TTC549 (cell line): ENCODE measurements around the gene SSC5D.

Experiments
- FAIRE-seq: peaks from 2 replicates; lab custom pipeline; 2012; peaks lifted over from hg19 to GRCh38; lab: Jason Lieb, UNC

The SSC5D gene

GRCh38 chr19:55455576-55456235 is 32.5 kb upstream of the SSC5D start:
- no peak for FAIRE-seq

DNA sequence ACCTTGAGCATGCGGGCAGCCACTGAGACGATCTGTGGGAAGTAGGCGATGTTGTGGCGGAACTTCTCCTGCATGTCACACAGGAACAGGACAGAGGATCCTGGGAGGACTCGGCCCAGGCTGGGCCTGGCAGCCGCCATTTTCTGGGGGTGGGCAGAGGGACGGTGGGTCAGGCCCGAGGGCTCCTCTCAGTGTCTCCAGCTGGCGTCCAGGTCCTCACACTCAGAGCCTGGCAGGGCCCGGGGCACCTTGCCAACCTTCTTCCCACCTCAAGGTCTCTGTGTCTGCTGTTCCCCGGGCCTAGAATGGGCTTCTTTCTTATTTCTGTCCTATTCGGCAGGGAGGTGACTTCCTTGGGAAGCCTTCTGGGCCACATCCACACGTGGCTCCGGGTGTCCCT is 31.9 kb upstream of the SSC5D start:
- no peak for FAIRE-seq

GRCh38 chr19:55457683-55458457 is 30.4 kb upstream of the SSC5D start:
- FAIRE-seq = no peak

- FAIRE-seq = no peak
These were observed 28.7 kb upstream of the SSC5D start for GRCh38 chr19:55459551-55459949.

- FAIRE-seq = no peak
These were observed 28.1 kb upstream of the SSC5D start for GRCh38 chr19:55459950-55460657.

DNA sequence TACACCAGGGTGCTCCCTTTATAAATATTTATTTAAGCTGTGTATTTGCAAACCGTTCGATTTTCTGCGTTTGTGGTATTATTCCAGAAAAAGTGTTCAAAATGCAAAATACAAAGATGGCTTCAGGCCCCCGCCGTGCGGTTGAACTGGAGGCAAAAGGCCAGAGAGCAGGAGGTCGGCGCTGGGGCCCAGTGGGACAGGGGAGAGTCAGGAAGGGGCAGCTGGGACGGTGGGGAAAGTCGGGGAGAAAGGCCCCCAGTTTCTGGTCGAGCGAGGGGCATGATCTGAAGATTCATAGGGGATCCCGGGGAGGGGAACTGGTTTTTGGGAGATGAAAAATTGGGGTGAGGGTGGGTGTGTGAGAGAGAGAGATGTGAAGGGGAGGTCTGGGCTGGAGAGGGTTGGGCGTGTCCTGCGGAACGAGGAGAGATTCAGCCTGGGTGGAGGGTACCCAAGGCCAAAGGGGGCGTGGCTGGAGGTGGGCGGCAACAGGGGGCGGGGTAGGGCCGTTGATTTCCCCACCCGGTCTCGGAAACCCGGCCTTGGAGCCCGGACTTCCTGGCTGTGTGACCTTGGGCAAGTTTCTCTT is 27.5 kb upstream of the SSC5D start:
- peak; percentile 53 for FAIRE-seq

GRCh38 chr19:55461259-55461973 is 26.8 kb upstream of the SSC5D start, which contains the start of gene ISOC2:
Gene ISOC2 (minus strand): TSS chr19:55461642. CDS start chr19:55456486, 5,156 bp downstream.
- peak; percentile 97 for FAIRE-seq

DNA sequence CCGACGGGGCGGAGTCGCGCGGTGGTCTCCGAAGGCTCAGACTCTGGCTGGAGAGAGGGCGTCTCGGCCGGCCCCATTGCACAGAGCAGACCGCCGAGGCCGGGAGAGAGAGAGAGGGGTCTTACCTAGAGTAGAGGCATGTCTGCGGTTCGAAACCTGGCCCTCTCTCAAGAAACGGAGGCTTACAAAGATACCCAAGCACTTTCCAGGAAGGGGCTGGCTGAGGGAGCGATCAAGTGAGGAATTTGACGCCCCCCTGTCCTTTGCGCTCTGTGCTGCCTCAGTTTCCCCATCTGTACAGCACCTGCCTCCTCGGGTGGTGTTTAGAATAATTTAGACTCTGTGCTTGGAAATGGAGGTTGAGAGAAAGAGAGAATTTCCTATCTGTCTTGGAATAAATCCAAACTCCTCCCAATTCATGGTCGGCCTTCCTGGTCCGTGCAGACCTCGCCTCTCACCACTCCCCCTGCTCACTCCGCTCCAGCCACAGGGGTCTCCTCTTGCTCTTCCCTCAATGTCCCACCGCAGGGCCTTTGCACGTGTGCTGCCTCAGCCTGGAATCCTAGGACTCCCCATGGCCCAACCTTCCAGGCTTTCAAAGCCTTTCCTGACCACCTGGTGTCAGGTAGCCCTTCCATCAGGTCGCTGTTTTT is 26.1 kb upstream of the SSC5D start:
- FAIRE-seq = no peak

- no peak for FAIRE-seq
These were observed 25.5 kb upstream of the SSC5D start for GRCh38 chr19:55462722-55463121.

GRCh38 chr19:55463583-55464031 is 24.6 kb upstream of the SSC5D start:
- FAIRE-seq = no peak

DNA sequence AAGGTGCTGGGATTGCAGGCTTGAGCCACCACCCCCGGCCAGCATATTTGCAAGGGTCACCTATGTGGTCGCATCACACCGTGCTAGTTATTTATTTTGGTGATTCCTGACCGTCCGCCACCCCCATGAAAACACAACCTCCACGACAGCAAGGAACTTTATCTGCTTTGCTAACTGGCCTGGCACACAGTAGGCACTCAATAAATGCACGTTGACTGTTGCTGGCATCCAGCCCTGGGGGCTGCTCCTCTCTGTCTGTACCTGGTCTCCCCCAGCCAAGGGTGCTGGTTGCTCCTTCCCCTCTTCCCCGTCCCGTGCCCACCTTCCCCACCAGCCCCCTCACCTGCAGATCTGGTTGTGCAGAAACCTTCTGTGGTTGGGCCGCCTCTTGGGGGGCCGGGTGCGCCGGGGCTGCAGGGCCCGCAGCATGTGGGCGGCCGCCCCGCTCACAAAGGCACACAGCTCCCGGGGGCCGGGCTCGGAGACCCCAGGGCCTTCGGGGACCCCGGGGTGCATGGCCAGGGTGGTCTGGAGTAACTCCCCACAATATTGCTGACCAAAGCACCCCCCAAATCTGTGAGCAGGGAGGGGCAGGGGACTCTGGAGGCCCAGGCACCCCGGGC is 24.1 kb upstream of the SSC5D start:
- FAIRE-seq = no peak

DNA sequence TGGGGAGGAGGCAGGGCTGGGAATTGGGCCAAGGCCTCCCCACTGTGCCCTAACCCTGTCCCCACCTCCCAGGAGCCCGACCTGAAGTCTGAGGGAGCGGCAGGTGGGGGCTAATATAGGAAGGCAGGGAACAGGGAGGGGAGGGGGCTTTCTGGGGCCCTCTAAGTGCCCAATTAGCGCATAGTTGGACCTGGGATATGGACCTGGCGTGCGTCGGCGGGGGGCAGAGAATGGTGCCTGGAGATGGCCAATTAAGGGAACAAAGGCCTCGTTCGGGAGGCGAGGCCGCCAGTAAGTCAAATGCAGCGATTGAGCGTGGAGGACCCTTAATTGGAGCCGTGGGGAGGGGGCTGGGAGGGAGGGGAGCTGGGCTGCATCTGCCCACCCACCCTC is 23.6 kb upstream of the SSC5D start, which contains the start of gene C19orf85:
TSS of gene C19orf85 (minus strand) at position 90 of the 393 bp plus-strand sequence. CDS start 197 bp downstream, outside the sequence.
- no peak for FAIRE-seq

GRCh38 chr19:55465460-55466240 is 22.6 kb upstream of the SSC5D start:
- no peak for FAIRE-seq

- no peak for FAIRE-seq
These were observed 22.0 kb upstream of the SSC5D start for GRCh38 chr19:55466241-55466614.

DNA sequence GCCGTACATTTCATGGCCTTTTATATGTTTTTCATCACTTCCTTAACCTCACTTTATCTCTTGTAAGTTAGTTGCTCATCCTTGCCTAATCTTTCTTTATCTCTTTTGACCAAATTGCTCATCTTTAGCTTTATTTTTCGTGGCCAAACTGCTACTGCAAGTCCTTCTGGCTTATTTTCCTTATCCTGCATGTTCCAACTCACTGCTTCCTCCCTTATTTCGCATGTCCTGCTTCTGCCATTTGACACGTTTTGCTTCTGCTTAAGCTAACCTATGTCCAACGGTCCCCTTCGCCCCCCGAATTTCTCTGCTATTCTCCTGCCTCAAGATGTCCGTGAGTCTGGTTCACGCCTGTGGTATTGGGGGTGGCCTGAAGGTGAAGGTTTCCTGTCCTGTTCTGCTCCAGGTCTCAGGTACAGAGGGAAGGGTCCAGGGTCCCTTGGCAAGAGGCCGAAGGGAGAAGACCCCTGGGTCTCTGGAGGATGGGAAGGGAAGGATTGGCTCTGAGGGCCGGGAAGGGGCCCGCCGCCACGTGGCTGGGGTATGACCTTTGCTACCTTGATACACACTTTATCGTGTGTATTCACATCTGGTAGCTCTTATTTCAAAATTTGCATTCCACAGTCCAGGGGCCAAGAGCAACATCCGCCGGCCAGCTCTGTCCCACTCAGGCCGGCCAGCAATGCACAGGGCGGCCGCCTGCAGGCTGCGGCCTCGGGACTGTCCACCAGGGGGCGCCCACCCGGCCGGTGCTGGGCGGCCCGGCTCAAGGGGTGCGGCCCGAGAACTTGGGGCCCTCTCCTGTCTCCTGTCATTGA is 20.8 kb upstream of the SSC5D start:
- FAIRE-seq = no peak

DNA sequence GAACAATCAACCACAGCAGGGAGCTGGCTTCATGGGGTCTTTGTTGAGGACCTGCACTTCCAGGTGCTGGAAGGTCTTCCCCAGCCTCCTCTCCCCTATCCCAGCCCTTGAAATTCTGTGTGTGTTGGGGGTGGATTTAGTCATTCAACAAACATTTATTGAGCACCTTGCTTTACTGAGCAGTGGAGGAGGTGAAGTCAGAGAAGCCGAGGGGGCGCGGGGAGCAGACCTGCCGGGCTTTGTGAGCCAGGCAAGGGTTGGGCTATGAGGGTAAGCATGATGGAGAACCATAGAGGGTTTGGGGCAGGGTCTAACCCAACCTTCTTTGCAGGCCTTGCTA is 20.2 kb upstream of the SSC5D start:
- no peak for FAIRE-seq

DNA sequence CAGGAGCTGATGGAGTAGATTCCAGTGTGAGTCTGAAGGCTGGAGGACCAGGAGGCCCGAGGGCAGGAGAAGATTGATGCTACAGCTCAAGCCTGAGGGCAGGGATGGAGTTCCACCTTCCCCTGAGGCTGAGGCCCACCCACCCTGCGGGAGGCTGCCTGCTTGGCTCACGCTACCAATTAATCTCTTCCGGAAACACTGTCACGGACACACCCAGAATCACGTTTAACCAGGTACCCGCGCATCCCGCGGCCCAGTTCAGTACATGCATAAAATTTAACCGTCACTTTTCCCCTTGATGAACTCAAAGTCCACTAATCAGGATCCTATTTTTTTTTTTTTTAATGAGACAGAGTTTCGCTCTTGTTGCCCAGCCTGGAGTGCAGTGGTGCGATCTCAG is 17.0 kb upstream of the SSC5D start:
- no peak for FAIRE-seq

DNA sequence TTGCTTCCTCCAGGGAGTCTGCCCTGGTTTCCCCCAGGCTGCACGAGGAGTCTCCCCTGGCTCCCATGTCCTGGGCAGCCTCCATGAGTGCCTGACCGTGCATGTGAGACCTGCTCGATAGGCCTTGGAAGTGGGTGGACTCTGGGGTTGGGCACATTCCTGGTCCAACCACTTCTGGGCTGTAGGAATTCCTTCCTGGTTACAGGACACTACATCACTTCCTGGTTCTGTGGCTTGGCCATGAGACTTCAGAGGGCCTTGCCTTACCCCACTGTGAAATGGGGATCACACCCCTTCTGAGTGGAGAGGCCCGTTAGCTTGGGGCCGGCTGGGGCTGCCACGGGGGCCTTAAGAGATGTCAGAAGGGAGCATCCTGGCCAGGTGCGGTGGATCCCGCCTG is 15.8 kb upstream of the SSC5D start:
- no peak for FAIRE-seq

DNA sequence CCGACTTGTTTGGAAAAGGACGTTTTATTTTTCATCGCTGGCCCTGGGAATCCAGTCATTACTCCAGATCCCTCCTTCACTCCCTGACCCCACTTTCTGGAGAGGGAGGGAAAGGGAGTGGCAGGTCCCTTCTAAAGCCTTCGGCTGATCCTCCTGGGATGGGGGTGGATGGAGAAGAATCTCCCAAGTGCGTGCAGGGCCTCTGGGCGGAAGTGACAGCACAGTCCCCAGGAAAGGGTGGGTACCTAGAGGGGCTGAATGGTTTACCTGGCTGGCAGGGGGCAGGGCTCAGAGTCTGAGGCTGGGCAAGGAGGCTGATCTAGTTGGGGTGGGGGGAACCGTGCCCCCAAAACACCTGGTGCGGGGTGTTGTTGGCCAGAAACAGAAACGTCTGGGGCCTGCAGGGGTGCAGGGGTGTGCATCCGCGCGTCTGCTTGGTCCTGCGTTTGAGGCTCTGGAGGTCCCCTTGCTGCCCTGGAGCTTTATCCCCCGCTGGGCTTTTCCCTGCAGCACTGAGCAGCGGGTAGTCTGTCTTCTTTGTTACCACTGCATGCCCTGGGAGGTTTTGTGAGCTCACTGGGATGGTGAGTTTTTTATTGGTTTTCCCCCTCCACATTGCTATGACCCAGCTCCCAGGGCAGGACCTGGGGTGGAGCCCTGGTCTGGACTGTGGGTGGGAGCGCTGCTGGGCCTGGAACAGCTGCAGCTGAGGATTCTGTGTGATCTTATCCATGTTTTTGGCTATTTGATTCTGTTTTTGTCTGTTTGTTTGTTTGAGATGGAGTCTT is 14.8 kb upstream of the SSC5D start:
- FAIRE-seq = no peak
